ENCODE results near the gene ZNF326.

Gene ZNF326, protein sequence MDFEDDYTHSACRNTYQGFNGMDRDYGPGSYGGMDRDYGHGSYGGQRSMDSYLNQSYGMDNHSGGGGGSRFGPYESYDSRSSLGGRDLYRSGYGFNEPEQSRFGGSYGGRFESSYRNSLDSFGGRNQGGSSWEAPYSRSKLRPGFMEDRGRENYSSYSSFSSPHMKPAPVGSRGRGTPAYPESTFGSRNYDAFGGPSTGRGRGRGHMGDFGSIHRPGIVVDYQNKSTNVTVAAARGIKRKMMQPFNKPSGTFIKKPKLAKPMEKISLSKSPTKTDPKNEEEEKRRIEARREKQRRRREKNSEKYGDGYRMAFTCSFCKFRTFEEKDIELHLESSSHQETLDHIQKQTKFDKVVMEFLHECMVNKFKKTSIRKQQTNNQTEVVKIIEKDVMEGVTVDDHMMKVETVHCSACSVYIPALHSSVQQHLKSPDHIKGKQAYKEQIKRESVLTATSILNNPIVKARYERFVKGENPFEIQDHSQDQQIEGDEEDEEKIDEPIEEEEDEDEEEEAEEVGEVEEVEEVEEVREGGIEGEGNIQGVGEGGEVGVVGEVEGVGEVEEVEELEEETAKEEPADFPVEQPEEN

DNA sequence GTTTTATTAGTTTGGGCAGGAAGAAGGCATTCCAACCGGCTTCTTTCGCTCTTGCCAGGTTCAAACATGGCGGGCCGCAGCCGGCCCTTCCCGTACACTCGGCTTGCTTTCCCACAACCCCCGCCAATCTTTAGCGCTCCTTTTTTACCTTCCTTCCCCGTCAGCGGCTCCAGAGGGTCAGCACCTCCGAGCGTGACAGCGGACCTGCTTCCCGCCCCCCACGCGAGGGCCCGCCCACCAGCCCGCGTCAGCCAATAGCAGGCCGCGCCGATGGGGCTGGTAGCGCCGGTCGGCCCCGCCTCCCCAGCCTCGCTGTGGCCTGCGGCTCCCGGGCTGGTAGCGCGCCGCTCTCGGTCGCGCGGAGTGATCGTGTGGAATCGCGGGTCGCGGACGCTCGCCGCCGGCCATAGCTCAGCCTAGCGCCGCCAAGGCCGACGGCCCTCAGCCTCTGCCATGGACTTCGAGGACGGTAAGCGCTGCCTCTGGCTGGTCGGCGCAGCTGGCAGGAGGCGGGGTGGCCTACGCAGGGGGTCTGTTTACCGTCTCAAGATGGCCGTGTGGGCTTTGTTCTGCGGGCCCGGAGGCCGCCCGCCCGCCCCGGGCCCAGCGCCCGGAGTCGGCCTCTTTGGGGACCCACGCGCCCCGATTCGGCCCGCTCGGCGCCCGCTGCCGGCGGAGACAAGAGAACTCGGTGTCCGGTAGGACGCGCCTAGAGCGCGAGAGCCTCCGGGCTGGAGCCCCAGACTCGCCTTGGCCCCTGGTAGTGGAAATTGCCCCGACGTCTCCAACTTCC, at the start of gene ZNF326:
TSS of gene ZNF326 (plus strand) at position 306 of the 793 bp plus-strand sequence. CDS start at position 454, 148 bp downstream.
- H3K4me3 ChIP-seq (ENCODE audit: low read depth, low read length): peak within 1 kb of the TSS; percentile 94

DNA sequence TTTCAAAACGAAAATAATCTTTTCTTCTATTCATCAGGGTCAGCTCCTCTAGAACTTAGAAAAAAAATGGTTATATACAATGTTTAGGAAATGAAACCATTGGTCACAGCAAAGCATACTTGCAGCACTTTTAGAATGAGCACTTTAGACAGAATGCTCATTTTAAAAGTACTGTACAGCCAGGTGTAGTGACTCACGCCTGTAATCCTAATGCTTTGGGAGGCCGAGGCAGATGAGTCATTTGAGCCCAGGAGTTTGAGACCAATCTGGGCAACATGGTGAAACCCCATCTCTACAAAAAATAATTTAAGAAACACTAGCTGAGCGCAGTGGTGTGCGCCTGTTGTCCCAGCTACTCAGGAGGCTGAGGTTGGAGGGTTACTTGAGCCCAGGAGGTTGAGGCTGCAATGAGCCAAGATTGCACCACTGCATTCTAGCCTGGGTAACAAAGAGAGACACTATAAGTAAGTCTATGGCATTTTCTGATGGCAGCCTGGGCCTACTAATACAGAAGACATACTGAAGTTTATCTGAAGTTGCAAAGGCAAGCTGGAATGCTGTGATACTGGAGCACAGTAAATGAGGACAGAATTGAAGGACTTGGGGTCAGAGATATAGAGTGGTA, 48.9 kb upstream of the ZNF326 start:
- no peak overlapping the region for H3K4me3 ChIP-seq (ENCODE audit: low read depth, low read length)

DNA sequence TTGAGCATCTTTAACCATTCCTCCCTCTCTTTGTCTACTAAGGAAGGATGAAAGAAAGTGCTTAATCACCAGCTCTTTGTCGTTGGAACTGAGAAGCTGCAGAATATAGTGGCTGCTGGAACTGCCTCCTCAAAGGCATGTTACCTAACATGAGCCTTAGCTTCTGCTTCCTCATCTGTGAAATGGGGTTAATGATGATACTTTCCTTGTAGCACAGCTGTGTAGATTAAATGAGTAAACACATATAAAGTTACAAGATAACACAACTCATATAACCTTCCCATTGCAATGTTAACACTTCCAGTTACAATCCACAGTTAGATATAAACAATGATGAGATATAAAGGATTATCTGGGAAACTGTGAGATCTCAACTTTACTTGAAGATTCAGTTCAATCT, 48.4 kb upstream of the ZNF326 start:
- H3K4me3 ChIP-seq (ENCODE audit: low read depth, low read length): no peak overlapping the region

DNA sequence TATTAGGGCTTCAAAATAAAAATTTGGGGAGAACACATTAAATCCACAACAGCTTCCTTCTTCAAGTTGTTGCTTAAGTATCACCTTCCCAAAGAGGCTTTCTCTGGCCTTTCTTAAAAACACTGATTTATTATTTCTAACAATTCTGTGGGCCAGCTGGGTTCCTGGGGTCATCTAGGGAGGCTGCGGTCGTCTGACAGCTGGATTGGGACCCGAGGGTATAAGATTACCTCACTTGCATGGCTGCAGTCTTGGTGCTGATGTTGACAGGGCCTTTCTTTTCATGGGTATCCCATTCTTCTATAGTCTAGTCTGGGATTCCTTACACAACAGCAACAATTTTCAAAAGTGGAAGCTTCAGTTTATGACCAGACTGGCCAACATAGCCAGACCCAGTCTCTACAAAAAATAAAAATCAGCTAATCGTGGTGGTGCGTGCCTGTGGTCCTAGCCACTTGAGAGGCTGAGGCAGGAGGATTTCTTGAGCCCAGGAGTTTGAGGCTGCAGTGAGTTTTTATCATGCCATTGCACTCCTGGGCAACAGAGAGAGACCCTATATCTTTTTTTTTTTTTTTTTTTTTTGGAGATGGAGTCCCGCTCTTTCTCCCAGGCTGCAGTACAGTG, 46.1 kb upstream of the ZNF326 start:
- no peak overlapping the region for H3K4me3 ChIP-seq (ENCODE audit: low read depth, low read length)

DNA sequence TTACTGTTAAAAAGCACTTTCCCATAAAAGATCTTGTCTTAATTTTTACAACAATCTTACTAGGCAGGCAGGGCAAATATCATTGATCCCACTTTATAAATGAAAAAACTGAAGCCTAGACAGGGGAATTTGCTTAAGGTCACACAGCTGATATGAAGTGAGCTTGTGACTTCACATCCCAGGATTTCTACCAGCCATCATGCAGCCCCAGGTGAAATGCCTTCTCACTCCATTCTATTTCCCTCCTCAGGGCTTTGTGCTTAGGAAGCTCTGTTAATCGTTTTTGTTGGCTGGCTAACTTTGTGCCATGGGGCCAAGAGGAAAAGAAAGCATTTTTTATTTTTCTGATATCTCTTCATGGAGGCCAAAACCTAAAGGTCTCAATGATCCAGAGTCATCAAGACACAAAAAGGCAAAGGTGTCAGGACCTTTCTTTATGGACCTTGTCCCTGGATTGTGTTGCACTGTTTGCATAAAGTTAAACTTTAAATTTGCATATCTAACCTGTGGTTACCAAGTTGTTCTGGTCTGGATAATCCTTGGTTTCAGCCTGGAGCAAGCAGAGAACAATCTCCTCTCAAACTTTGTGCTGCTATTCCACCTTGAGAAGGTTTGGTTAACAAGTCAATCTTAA, 44.8 kb upstream of the ZNF326 start:
- no peak overlapping the region for H3K4me3 ChIP-seq (ENCODE audit: low read depth, low read length)

DNA sequence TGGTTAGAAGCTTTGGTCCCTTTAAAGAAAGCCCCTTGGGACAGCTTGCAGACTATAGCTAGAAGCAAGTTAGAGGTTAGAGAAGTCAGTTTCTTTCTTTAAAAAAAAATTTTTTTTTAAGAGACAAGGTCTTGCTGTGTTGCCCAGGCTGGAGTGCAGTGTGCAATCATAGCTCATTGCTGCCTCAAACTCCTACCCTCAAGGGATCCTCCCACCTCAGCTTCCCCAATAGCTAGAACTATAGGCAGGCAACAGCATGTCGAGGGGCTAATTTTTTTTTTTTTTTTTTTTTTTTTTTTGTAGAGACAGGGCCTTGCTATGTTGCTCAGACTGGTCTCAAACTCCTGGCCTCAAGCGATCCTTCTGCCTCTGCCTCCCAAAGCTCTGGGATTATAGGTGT, 44.2 kb upstream of the ZNF326 start:
- H3K4me3 ChIP-seq (ENCODE audit: low read depth, low read length): no peak overlapping the region

DNA sequence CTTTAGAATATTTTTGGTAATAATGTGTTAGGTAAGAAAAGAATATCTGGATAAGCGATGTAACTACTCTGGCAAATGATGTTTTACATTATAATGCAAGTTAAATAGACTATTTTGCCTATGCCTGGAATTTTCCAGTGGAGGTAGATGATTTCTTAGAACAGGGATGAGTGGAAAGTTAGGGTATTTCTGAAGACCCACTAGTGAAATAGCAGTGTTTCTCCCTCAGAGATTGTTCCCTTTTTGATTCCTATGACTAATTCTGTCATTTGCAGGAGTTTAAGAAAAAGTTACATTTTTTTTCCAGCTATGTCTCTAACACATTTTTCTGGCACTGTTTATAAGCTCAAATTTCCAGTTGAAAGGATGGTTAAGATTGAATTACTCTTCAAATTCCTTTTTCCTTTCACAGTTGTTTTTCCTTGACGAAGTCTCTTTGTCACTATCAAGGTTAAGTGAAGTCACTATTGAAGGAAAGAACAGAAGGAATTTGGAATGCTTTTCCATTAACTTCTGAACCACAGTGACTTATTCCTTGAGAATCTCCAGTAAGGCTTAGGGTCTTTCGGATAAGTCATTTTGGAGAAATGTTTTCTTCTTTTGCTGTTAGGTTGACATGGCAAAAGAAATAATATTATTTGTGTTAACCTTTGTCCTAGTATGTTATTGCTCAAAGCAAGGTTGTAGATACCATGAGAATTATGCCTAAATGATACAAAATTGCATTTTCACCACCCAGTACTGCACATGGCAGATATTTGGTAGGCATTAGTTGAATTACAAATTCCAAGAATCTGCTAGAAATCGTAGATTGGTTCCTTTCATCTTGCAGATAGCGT, 42.9 kb upstream of the ZNF326 start:
- H3K4me3 ChIP-seq (ENCODE audit: low read depth, low read length): no peak overlapping the region

DNA sequence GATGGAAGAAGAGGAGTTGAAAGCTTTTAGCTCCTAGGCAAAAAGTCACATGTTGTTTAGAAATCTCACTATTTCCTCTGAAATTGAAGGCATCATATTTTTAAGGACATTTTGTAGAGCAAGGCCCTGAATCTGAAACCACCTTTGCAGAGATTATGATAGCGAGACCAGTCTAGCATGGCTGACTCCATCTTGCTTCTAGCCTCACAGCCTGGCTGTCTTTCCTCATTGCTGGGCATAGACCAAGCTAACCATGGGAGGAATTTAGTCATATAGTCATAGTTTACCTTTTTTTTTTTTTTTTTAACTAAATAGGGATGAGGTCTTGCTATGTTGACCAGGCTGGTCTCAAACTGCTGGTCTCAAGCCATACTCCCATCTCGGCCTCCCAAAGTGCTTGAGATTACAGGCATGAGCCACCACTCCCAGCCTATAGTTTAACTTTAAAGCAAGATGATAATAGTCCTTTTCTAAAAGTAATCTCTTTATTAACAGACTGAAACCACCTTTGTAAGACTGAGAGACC, 42.2 kb upstream of the ZNF326 start:
- no peak overlapping the region for H3K4me3 ChIP-seq (ENCODE audit: low read depth, low read length)

DNA sequence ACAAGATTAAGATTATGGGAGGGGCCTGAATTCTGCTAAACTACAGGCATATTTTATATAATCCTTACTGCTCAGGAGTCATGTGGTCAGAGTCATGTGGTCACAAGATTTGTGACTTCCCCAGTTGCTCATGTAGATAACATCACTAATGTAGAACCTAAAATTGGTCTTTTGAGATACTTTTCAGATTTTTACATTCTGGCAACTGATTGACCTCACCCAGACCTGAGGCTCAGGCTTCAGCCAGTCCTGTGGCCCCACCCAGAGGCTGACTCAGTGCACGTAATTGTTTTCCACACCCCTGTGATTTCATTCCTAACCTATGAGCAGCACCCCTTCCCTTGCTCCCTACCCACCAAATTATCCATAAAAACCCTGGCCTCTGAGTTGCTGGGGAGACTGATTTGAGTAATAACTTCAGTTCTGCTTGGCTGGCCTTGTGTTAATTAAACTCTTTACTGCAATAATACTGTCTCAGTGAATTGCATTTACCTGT, 41.7 kb upstream of the ZNF326 start:
- H3K4me3 ChIP-seq (ENCODE audit: low read depth, low read length): no peak overlapping the region

DNA sequence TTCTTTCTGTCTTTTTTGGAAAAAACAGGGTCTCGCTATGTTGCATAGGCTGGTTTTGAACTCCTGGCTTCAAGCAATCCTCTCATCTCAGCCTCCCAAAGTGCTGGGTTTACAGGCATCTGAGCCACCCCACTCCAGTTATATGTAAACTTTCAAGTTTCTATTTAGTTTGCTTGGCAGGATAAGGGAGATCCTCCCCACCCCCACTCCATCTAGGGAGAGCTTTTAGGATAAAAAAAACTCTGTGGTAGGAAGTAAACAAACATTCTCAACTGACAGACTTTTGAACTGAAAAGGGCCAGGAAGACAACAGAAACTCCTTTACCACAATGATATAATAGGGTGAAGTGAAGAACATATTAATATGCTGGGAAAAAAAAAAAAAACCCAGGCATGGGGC, 41.0 kb upstream of the ZNF326 start:
- H3K4me3 ChIP-seq (ENCODE audit: low read depth, low read length): no peak overlapping the region

DNA sequence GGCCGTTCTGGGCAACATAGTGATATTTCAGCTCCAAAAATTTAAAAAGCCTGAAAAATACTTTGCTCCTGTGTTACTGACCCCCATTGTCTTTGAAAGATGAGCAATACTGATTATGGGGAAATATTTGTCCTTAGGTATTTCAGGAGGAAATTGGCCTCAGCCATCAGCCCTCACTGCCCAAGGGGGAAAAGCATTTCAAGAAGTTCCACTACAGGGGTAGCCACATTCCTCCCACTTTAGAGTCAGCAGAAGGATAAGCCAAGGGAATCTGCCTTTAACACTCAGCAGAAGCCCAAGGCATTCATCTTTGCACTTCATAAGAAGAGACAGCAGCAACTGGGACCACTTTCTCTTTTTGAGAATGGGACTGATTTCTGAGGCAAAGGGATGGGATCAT, 40.5 kb upstream of the ZNF326 start:
- no peak overlapping the region for H3K4me3 ChIP-seq (ENCODE audit: low read depth, low read length)

DNA sequence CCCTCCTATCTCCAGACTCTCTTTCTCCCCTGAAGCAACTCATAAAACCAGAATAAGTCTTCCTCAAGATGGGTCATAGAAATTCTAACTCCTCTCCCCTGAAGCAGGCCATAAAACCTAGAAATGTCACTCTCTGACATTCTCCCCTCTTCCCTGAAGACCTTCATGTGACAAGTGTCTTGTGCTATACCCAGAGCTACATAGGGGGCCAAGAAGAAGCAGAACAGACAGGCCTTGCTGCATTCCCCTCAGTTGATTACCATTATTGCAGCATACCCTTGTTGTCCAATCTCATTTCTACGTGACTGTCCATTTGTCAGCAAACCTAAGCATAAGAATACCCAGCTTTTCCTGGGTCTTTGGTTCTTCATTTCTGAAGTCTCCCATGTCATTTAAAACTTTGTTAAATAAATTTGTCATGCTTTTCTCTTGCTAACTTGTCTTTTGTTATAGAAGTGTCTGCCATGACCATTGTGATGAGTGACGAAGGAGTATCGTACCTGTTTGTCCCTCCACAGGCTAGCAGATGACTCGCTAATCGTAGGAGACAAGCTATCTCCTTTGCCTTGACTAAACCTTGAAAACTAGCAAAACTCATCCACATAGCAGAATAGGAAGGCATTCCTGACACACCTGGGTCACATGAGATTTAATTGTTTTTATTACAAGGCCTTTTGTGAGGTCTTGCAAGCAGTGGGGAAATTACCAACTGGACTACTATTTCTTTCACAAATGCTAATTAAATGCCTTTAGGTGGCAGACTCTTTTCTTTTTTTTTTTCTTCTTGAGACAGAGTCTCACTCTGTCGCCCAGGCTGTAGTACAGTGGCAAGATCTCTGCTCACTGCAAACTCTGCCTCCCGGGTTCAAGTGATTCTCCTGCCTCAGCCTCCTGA, 39.4 kb upstream of the ZNF326 start:
- H3K4me3 ChIP-seq (ENCODE audit: low read depth, low read length): no peak overlapping the region

DNA sequence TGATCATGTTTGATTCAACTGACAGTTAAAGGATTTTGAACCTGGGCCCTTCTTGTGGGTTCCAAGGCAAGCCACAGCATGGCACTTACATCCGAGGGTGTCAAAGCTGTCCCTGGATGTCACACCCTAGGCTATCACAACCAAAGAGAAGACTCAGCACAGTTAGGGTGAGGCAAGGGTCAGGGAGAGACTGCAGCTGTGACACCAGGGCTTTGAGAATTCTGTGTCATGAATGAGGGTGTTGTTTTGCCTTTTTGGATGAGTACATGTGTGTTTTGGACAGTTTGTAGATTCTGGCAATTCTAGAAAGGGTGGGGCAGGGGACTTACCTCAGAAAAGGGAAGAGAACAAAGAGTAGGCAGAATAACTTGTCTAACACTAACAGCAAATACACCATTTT, 37.8 kb upstream of the ZNF326 start:
- no peak overlapping the region for H3K4me3 ChIP-seq (ENCODE audit: low read depth, low read length)

DNA sequence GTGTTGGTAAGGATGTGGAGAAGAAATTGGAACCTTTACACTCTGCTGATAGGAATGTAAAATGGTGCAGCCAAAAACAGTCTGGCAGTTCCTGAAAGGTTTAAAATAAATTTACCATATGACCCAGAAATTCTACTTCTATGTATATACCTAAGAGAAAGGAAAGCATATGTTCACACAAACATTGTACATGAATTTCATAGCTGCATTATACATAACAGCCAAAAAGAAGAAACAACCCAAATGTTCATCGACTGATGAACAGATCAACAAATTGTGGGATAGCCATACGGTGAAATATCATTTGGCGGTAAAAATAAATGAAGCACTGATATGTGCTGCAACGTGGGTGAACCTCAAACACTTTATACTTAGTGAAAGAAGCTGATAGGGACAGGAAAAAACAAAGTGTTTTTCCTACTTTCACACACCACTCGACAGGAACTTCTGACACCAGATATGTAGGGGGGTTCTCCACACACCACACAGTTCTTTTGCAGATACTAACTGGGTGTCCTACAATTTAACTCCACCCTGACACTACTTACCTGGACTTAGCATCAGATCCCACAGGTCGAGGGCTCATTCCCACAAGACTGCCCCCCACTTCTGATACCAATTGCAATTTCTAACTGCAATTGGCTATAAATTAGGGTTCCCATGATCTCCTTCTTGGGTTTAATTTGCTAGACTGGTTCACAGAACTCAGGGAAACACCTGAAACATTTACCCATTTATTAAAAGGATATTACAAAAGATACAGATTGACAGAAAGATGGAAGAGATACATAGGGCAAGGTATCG, 35.9 kb upstream of the ZNF326 start:
- no peak overlapping the region for H3K4me3 ChIP-seq (ENCODE audit: low read depth, low read length)

DNA sequence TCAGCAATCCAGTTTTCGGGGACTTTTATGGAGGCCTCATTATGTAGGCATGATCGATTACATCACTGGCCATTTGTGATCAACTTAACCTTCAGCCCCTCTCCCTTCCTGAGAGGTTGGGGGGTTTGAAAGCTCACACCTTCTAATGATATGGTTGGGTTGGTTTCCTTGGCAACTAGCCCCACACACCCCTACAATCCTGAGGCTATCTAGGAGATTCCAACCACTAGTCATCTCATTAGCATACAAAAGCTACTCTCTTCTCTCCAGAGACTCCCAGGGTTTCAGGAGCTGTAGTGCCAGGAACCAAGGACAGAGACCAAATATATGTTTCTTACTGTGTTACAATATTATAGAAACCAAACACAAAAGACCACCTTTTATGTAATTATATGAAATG, 35.2 kb upstream of the ZNF326 start:
- no peak overlapping the region for H3K4me3 ChIP-seq (ENCODE audit: low read depth, low read length)

DNA sequence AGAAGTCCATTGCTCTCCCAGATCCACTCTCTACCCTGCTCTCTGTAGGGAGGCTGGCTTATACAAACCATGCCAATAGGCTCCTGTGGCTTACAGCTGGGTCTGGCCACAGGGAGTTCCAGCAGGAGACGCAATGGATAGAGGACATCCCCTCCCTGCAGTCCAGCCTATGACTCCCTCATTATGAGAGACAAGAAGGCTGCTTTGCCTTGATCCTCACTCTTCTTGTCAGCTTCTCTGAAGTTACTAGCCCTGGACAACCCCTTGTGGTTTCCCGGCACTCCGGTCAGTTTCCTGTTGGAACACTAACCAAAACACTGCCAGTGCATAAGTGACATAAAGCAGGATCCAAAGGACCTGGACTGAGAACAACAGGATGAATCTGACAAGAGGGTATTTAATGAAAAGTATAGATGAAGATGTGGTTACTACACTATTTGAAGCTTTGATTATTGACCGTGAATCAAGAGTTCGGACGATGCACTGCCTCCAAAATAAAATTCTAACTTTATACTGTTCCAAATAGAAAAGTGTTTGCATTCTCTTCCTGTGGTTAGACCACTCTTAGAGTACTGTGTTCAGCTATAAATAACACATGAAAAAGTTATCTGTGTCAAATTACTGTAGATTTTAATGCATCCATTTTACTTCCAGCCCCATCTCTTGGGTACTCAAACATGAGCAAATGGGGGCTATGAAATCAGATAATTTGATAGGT, 32.7 kb upstream of the ZNF326 start:
- no peak overlapping the region for H3K4me3 ChIP-seq (ENCODE audit: low read depth, low read length)

DNA sequence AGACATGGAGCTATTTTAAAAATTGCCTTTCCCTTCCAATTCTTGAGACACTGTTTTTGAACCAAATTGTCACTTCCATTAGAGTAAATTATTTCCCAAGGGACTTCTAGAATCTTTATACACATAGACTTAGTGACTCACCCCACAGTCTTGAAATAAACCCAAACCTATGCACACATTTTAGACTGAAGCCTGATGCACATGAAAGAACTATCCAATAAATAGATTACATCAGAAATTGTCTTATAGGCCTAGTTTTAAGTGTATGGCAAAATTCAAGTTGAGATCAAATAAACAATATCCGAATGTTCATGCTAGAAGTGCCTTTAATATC, 32.2 kb upstream of the ZNF326 start:
- no peak overlapping the region for H3K4me3 ChIP-seq (ENCODE audit: low read depth, low read length)
